MM.1S (cell line): Measurements from ENCODE around the gene COL18A1.

ENCODE experiments used
- DNase-seq: peaks from one replicate; pipeline ENCODE4 v3.0.0-alpha.2; 2015
- H2AFZ ChIP-seq: fragments of 300-600 bp; sonication (generic); 2 replicates; pipeline ENCODE4 v1.6.0; 2016; ENCODE audit warnings: antibody characterized with exemption, low read length
- H3F3A ChIP-seq: fragments of 300-600 bp; sonication (generic); 2 replicates; pipeline ENCODE4 v1.6.1; 2016; ENCODE audit warnings: mild to moderate bottlenecking, antibody characterized with exemption, low read length, moderate library complexity, mixed read lengths; ENCODE audit not compliant: insufficient read depth
- H3K27ac ChIP-seq: fragments of 300-600 bp; sonication (generic); 2 replicates; pipeline ENCODE4 v1.5.1; 2016; ENCODE audit warnings: mild to moderate bottlenecking, low read length
- H3K27me3 ChIP-seq: fragments of 300-600 bp; sonication (generic); replicated peaks from 2 replicates; pipeline ENCODE4 v1.6.0; 2016; ENCODE audit warnings: low read length; ENCODE audit not compliant: insufficient read depth
- H3K36me3 ChIP-seq: fragments of 300-600 bp; sonication (generic); replicated peaks from 2 replicates; pipeline ENCODE4 v1.6.1; 2016; ENCODE audit warnings: mild to moderate bottlenecking, low read length, mixed read lengths; ENCODE audit not compliant: insufficient read depth
- H3K4me1 ChIP-seq: fragments of 300-600 bp; sonication (generic); 2 replicates; pipeline ENCODE4 v1.6.1; 2016; ENCODE audit warnings: low read length, mixed read lengths
- H3K4me2 ChIP-seq: fragments of 300-600 bp; sonication (generic); 2 replicates; pipeline ENCODE4 v1.6.0; 2016; ENCODE audit warnings: low read depth, low read length
- H3K4me3 ChIP-seq: fragments of 300-600 bp; sonication (generic); 2 replicates; pipeline ENCODE4 v1.5.1; 2016; ENCODE audit warnings: low read length, mixed read lengths
- H3K79me2 ChIP-seq: fragments of 300-600 bp; sonication (generic); 2 replicates; pipeline ENCODE4 v1.6.1; 2016; ENCODE audit warnings: mixed run types, low read length, mixed read lengths
- H3K9ac ChIP-seq: fragments of 300-600 bp; sonication (generic); 2 replicates; pipeline ENCODE4 v1.6.1; 2016; ENCODE audit warnings: low read length, mixed read lengths
- H3K9me2 ChIP-seq: fragments of 300-600 bp; sonication (generic); replicated peaks from 2 replicates; pipeline ENCODE4 v1.6.1; 2016; ENCODE audit warnings: mild to moderate bottlenecking, low read length, mixed read lengths; ENCODE audit not compliant: insufficient read depth
- H3K9me3 ChIP-seq: fragments of 300-600 bp; sonication (generic); replicated peaks from 2 replicates; pipeline ENCODE4 v1.6.1; 2016; ENCODE audit warnings: mild to moderate bottlenecking, low read length, mixed read lengths; ENCODE audit not compliant: insufficient read depth
- H4K20me1 ChIP-seq: fragments of 300-600 bp; sonication (generic); 2 replicates; pipeline ENCODE4 v1.6.1; 2016; ENCODE audit warnings: mild to moderate bottlenecking, low read length, moderate library complexity, mixed read lengths; ENCODE audit not compliant: insufficient read depth
- CTCF ChIP-seq: fragments of 300-600 bp; sonication (generic); IDR thresholded peaks from 2 replicates; pipeline ENCODE4 v1.5.1; 2016; ENCODE audit warnings: antibody characterized with exemption, low read length, mixed read lengths
- EZH2 ChIP-seq: fragments of 300-600 bp; sonication (generic); optimal IDR thresholded peaks from 2 replicates; pipeline ENCODE3; 2017; ENCODE audit warnings: low read depth, mild to moderate bottlenecking, antibody characterized with exemption, low read length, mixed read lengths
- EZH2phosphoT487 ChIP-seq: fragments of 300-600 bp; sonication (generic); IDR thresholded peaks from 2 replicates; pipeline ENCODE4 v1.6.1; 2018; ENCODE audit warnings: antibody characterized with exemption, low read length

COL18A1 gene

GRCh38 chr21:45383111-45383614, 21.8 kb upstream of the COL18A1 start:
- H3K9ac ChIP-seq, result no peak overlapping the region
- TF ChIP-seq EZH2phosphoT487 (peak; percentile 17; the same call in 1 of the 2 replicates), CTCF (no peak), EZH2 (no peak)
- no peaks in the 10 kb centered on the region for H3F3A ChIP-seq
- no peak overlapping the region for H2AFZ ChIP-seq
- H3K4me3 ChIP-seq, result no peak overlapping the region
- DNase-seq, result no peak
- H3K79me2 ChIP-seq, result no peaks in the 10 kb centered on the region
- no peaks in the 10 kb centered on the region for H4K20me1 ChIP-seq
- H3K27me3 ChIP-seq, result peaks cover 79% of the 10 kb centered on the region
- no peaks in the 10 kb centered on the region for H3K4me1 ChIP-seq
- no peak overlapping the region for H3K4me2 ChIP-seq
- H3K9me2 ChIP-seq, result no peaks in the 10 kb centered on the region
- no peaks in the 10 kb centered on the region for H3K36me3 ChIP-seq
- no peaks in the 10 kb centered on the region for H3K9me3 ChIP-seq
- H3K27ac ChIP-seq, result no peak overlapping the region

GRCh38 chr21:45383615-45384201, 21.3 kb upstream of the COL18A1 start:
- no peaks in the 10 kb centered on the region for H3K9me2 ChIP-seq
- DNase-seq, result no peak
- peaks cover 84% of the 10 kb centered on the region for H3K27me3 ChIP-seq
- no peaks in the 10 kb centered on the region for H4K20me1 ChIP-seq
- H3K4me2 ChIP-seq, result no peak overlapping the region
- H3K36me3 ChIP-seq, result no peaks in the 10 kb centered on the region
- no peak overlapping the region for H3K9ac ChIP-seq
- no peaks in the 10 kb centered on the region for H3K4me1 ChIP-seq
- H3K4me3 ChIP-seq, result no peak overlapping the region
- no peaks in the 10 kb centered on the region for H3K9me3 ChIP-seq
- TF ChIP-seq EZH2 (peak; percentile 52), CTCF (no peak)
- no peak overlapping the region for H3K27ac ChIP-seq
- no peak overlapping the region for H2AFZ ChIP-seq
- H3F3A ChIP-seq, result no peaks in the 10 kb centered on the region
- H3K79me2 ChIP-seq, result no peaks in the 10 kb centered on the region

- Histone ChIP-seq H2AFZ (no peak overlapping the region), H4K20me1 (no peaks in the 10 kb centered on the region), H3F3A (no peaks in the 10 kb centered on the region), H3K9me2 (no peaks in the 10 kb centered on the region), H3K9me3 (no peaks in the 10 kb centered on the region), H3K4me2 (no peak overlapping the region), H3K4me1 (no peaks in the 10 kb centered on the region), H3K36me3 (no peaks in the 10 kb centered on the region), H3K27me3 (peaks cover 96% of the 10 kb centered on the region), H3K9ac (no peak overlapping the region), H3K27ac (no peak overlapping the region), H3K79me2 (no peaks in the 10 kb centered on the region), H3K4me3 (no peak overlapping the region)
- TF ChIP-seq EZH2, result peak; percentile 89
- no peak for TF ChIP-seq EZH2phosphoT487
- DNase-seq, result no peak
These were observed 20.1 kb upstream of the COL18A1 start for GRCh38 chr21:45384656-45385548.
